ENCODE measurements around the gene KCP. TPM values are rescaled to one million over a fixed set of nuclear protein-coding genes. Genes with fewer than 3 reads are reported as not detected.

The KCP gene
- total and polyA plus RNA-seq, 2 of the 13 experiments (the other 11 are each of a cell fraction or from before 2014, with no cell fraction given) = 0.37 to 1.0 TPM

- TF ChIP-seq IKZF4 (CRISPR knock-in tag; IDR thresholded peaks at IDR 0.05; ENCODE audit: borderline replicate concordance, low read depth, not compliant biosample characterization) (peak; percentile 53), GZF1 (CRISPR knock-in tag; IDR thresholded peaks at IDR 0.05) (no peak), ZNF784 (CRISPR knock-in tag; IDR thresholded peaks at IDR 0.05; ENCODE audit: borderline replicate concordance) (0 out of 2 replicates have a peak, but pooled peaks have one; percentile 55), EP300 (IDR thresholded peaks at IDR 0.05; ENCODE audit: low read depth in 2 of 2, low read length in 2 of 2) (no peak), EP300 (CRISPR knock-in tag; IDR thresholded peaks at IDR 0.05; ENCODE audit: borderline replicate concordance) (no peak), AKAP8 (CRISPR knock-in tag; IDR thresholded peaks at IDR 0.05) (peak; percentile 31; the same call in 1 of the 2 replicates), RBFOX2 (IDR thresholded peaks at IDR 0.05; ENCODE audit: low read depth, low read length) (peak; percentile 57), PRMT3 (CRISPR knock-in tag; IDR thresholded peaks at IDR 0.05; ENCODE audit: borderline replicate concordance, low read depth) (no peak), DZIP1 (CRISPR knock-in tag; IDR thresholded peaks at IDR 0.05) (0 out of 2 replicates have a peak, but pooled peaks have one; percentile 27), ARNT2 (CRISPR knock-in tag; IDR thresholded peaks at IDR 0.05; ENCODE audit: low read depth) (peak; percentile 57), PREB (CRISPR knock-in tag; IDR thresholded peaks at IDR 0.05) (0 out of 2 replicates have a peak, but pooled peaks have one; percentile 60), U2AF2 (IDR thresholded peaks at IDR 0.05; ENCODE audit: low read depth, low read length) (no peak), ZNF547 (CRISPR knock-in tag; IDR thresholded peaks at IDR 0.05) (peak; percentile 68; the same call in 1 of the 2 replicates), ZNF160 (CRISPR knock-in tag; IDR thresholded peaks at IDR 0.05) (0 out of 2 replicates have a peak, but pooled peaks have one; percentile 49), ZNF510 (CRISPR knock-in tag; IDR thresholded peaks at IDR 0.05; ENCODE audit: low read depth) (no peak), ATF7-NPFF (CRISPR knock-in tag; IDR thresholded peaks at IDR 0.05; ENCODE audit: low read depth) (0 out of 2 replicates have a peak, but pooled peaks have one; percentile 55), ZFY (CRISPR knock-in tag; IDR thresholded peaks at IDR 0.05) (peak; percentile 87), ZNF335 (CRISPR knock-in tag; IDR thresholded peaks at IDR 0.05) (no peak), SCMH1 (CRISPR knock-in tag; IDR thresholded peaks at IDR 0.05; ENCODE audit: borderline replicate concordance) (no peak), MTA3 (CRISPR knock-in tag; IDR thresholded peaks at IDR 0.05) (no peak), MXD4 (CRISPR knock-in tag; IDR thresholded peaks at IDR 0.05) (0 out of 2 replicates have a peak, but pooled peaks have one; percentile 14)
Observed at GRCh38 chr7:128869138-128869943, 41.2 kb downstream of the KCP start (continued).
